GM18868 (cell line): Measurements from ENCODE around the gene DHX35.

Experiments used
- ATAC-seq: cut with Tn5 transposase; IDR thresholded peaks from one replicate; pipeline ENCODE4 v1.9.1; 2021; ENCODE audit warnings: mild to moderate bottlenecking, moderate library complexity; ENCODE audit not compliant: unreplicated experiment

DHX35 gene

GRCh38 chr20:39019027-39019426, 56.9 kb downstream of the DHX35 start:
- no peak for ATAC-seq

GRCh38 chr20:39019805-39020325, 57.7 kb downstream of the DHX35 start:
- ATAC-seq = peak; percentile 89

- no peak for ATAC-seq
Measured at GRCh38 chr20:39021748-39022147, 59.6 kb downstream of the DHX35 start.

DNA sequence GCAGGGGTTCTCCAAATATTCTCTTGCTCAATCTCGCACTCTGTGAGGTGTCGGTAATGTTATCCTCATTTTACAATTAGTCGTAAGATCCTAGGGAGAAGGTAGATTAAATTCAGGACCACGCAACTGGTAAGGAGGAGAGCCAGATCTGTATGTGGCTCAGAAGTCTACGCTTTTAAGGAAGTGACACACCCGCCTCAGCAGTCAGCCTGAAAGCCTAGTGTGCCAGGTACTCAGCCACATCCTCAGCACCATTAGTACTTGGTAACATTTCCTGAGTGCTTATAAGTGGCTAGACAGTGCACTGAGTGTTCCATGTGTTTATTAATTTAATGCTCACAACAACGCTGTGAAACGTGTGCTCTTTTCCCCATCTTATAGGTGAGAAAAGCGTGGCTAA, 63.7 kb downstream of the DHX35 start:
- ATAC-seq = no peak

GRCh38 chr20:39029364-39029763, 67.2 kb downstream of the DHX35 start:
- no peak for ATAC-seq

DNA sequence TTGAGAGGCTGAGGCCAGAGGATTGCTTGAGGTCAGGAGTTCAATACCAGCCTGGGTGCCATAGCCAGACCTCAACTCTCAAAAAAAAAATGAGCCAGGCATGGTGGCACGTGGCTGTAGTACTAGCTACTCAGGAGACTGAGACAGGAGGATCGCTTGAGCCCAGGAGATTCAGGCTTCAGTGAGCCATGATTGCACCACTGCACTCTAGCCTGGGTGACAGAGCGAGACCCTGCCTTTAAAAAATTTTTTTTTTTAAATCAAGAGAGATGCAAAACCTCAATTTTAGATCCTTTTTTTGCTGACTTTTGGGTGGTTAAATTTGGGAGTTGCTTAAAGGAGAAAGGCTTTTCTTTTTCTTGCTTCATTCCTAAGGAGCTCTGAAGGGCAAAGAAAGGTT, 70.9 kb downstream of the DHX35 start:
- ATAC-seq = no peak

DNA sequence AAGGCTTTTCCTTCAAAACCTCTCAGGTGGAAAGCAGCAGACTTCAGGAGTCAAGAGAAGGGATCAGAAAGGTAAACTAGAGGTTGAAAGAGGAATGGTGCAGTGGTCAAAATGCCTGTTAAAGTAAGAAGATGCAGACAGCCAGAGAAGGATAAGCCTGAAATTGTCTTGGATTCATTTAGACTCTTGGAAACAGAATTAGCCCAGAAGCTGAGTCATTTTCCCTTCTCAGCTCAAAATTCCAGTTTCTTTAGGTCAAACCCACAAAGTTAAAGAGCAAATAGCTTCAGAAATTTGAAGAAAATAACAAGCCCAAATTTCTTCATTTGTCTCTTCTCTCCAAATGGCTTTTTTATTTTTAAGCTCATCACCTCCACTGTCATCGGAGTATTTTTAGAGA, 73.9 kb downstream of the DHX35 start:
- no peak for ATAC-seq

DNA sequence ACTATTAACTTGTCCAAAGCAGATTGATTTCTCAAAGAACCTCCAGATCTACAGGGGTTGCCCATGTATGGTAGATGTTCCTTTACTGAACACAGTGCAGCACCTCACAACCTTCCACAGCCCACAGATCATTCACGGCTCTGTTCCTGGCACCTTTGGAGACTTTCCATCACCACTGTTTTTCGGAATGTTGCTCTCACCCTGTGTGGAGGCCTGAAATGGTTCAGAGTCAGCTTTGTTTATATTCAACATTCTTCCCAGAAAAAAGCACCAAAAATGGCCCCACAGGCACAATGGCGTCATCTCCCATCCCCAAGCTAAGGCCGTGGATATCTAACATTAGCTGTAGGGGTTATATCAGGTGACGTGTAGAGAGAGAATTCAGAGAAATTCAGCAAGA, 74.7 kb downstream of the DHX35 start:
- no peak for ATAC-seq

- ATAC-seq = no peak
Measured at GRCh38 chr20:39038047-39038446, 75.9 kb downstream of the DHX35 start.

DNA sequence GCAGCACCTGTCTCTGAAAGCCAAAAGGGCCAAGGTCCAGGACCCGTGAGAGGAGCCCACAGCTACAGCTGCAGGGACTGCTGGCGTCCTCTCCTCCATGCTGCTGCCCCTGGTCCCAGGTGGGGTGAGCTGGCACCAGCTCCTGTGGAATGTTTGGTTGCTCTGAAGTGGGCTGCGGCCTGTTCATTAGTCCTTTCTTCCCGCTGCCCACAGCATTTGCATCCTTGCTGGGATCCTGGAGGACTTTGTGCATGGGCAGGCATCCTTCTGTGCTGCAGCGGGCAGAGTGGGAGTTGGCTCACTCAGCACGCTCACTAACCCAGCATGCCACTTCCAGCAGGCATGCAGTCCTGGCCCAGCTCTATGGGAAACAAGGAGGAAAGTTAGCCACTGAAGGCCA, 76.4 kb downstream of the DHX35 start:
- no peak for ATAC-seq

DNA sequence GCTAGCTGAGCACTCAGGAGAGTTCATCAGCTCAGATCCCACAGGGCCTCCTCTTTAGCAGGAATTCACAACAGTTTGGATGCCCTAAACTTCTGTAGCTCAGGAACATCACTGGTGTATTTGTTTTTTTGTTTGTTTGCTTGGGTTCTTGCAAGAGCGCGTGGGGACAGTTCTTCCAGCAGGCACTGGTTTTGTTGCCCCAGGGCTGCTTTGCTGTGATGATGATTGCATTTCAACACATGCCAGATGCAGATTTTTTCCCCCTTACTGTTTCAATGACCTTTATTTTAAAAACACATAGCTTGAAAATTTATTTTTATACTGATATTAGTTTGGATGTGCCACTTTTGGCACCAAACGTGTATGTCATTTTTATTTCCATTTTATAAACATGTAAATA, 77.1 kb downstream of the DHX35 start:
- ATAC-seq = no peak

GRCh38 chr20:39040116-39040515, 78.0 kb downstream of the DHX35 start:
- no peak for ATAC-seq

GRCh38 chr20:39041067-39041466, 78.9 kb downstream of the DHX35 start:
- ATAC-seq = no peak

DNA sequence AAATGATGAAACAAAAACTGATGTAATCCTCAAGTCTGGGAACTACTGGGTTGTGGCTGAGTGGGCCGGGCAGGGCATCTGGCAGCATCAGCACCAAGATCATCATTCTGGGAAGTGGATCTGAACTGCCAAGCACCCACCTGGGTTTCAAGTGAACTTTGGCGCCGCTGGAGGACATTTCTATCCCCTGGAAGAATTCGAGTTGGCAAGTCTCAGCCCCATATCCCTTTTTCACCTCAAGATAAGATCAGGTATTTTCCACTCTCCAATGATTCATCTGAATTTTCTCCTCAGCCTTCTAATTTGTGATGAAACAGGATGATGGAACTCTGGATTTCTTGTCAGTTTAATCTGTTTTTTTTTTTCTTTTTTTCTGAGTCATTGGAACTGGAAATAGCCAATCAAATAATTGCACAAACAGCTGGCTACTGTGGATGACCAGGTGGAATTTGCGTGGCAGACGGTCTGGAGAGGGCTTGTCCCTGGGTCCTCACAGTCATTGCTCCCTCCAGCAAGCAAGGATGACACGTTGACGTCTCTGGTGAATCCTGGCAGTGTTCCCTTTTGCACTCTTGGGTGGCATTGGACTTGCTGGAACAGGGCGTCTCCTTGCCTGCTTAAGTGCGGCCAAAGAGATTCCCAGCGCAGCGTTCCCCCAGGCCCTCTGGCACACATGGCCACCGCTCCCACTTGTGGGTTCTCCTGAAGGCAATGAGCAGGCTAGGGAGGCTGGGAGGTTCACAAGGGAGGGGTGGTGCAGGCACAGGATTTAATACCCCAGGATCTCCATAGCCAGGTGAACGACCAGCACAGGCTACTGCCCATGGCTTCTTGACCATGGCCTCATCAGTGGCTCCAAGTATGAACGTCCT, 80.4 kb downstream of the DHX35 start:
- no peak for ATAC-seq

- ATAC-seq = no peak
Measured at GRCh38 chr20:39044501-39044900, 82.4 kb downstream of the DHX35 start.

GRCh38 chr20:39045676-39046075, 83.5 kb downstream of the DHX35 start:
- ATAC-seq = no peak

DNA sequence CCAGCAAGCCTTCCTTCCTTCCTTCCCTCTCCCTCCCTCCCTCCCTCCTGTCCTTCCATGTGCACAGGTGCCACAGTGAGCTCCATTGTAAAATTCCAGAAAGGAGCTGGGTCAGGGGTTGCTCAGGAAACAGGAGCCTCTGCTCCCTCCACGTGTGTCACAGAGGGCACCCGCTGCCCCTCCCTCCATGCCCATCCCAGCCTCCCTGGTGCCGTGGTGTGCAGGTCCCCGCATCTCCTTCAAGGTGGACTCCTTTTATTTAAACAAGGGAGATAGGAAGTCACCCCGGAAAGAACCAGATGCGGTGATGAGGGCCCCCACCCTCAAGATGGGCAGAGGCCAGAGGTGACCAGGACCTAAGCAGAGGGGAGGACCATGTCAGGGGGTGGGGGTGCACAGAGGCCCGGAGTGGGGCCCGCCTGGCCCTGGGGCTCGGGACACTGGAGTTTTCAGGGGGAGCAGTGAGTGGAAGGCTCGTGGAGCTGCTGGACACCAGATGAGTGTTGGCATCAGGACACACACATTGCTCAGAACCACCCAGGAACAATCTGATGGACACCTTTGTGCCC, 85.4 kb downstream of the DHX35 start:
- no peak for ATAC-seq

GRCh38 chr20:39048000-39048696, 86.0 kb downstream of the DHX35 start:
- peak; percentile 63 for ATAC-seq

- no peak for ATAC-seq
Measured at GRCh38 chr20:39049148-39049547, 87.0 kb downstream of the DHX35 start.

DNA sequence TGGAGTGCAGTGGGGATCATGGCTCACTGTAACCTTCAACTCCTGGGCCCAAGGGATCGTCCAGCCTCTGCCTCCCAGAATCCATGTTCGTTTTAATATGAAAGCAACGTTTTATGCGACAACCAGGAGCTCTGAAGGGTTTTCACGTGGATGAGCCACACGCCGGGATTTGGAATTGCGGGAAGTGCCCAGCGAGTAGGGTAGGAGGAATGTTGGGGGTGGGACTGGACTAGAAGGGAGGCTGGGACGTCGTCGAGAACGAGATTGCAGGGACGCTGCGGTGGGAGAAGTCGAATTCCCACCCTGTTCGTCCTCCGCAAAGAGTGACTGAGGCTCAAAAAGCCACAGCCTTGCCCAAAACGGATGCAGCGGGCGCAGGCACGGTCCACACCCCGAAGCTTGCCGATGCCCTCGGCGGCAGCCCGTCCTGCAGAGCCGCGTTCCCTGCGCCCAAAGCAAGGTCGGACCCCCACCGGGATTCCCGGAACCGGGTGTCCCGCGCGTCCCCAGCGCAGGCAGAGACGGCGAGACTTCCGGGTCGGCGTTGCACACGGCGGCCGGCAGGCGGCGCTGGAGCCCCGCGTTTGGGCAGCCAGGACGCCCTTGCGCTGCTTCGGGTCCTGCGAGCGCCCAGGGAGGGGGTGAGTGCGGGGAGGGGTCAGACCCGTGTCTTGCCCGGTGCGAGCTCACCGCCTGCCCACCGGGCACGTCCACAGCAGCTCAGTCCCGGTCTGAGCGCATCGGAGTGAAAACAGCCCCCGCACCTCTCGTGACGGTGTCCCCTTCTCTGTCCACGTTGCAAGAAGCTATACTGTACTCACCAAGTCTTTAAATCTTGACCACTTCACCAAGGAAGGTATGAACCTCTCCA, 87.8 kb downstream of the DHX35 start:
- peak; percentile 87 for ATAC-seq

- ATAC-seq = no peak
Measured at GRCh38 chr20:39050555-39050902, 88.4 kb downstream of the DHX35 start.
